Hepatocyte (in vitro differentiated cells): ENCODE measurements around the gene NCAM1. TPM values are rescaled to one million over a fixed set of nuclear protein-coding genes. Genes with fewer than 3 reads are reported as not detected.
A peak's percentile ranks its signal among the peaks of the same experiment; 100 is the strongest.
"Not testable (repeated sequence)": the region's sequence is repeated elsewhere in the genome, so short reads cannot be mapped to it uniquely, and the experiment has no call there.

Experiments used
- DNase-seq: peaks from one replicate; pipeline ENCODE4 v3.0.0-alpha.2; 2016; ENCODE audit warnings: low spot score
- H2AFZ ChIP-seq: fragments of 200-600 bp; sonication (generic); 2 replicates; pipeline ENCODE4 v1.6.0; 2016; ENCODE audit warnings: antibody characterized with exemption, mild to moderate bottlenecking
- H3K27ac ChIP-seq: fragments of 200-600 bp; sonication (generic); 2 replicates; pipeline ENCODE4 v1.5.1; 2016; ENCODE audit warnings: mild to moderate bottlenecking
- H3K27me3 ChIP-seq: fragments of 200-600 bp; sonication (generic); 2 replicates; pipeline ENCODE4 v1.6.1; 2016
- H3K36me3 ChIP-seq: fragments of 200-600 bp; sonication (generic); replicated peaks from 2 replicates; pipeline ENCODE4 v1.5.1; 2016; ENCODE audit warnings: low read depth; ENCODE audit not compliant: insufficient read depth
- H3K4me1 ChIP-seq: fragments of 200-600 bp; sonication (generic); 2 replicates; pipeline ENCODE4 v1.5.1; 2016; ENCODE audit warnings: mild to moderate bottlenecking, moderate library complexity; ENCODE audit not compliant: insufficient read depth
- H3K4me2 ChIP-seq: fragments of 200-600 bp; sonication (generic); 2 replicates; pipeline ENCODE4 v1.6.0; 2016
- H3K4me3 ChIP-seq: fragments of 200-600 bp; sonication (generic); 2 replicates; pipeline ENCODE4 v1.5.1; 2016; ENCODE audit warnings: mild to moderate bottlenecking
- H3K79me2 ChIP-seq: fragments of 200-600 bp; sonication (generic); 2 replicates; pipeline ENCODE4 v1.6.0; 2017; ENCODE audit warnings: mild to moderate bottlenecking
- H3K9me2 ChIP-seq: fragments of 200-600 bp; sonication (generic); replicated peaks from 2 replicates; pipeline ENCODE4 v1.6.0; 2017; ENCODE audit warnings: mild to moderate bottlenecking; ENCODE audit not compliant: insufficient read depth
- H3K9me3 ChIP-seq: fragments of 200-600 bp; sonication (generic); 2 replicates; pipeline ENCODE4 v1.5.1; 2016; ENCODE audit warnings: low read depth, mild to moderate bottlenecking
- H4K20me1 ChIP-seq: fragments of 200-600 bp; sonication (generic); 2 replicates; pipeline ENCODE4 v1.6.0; 2016; ENCODE audit warnings: mild to moderate bottlenecking; ENCODE audit not compliant: insufficient read depth, poor library complexity, severe bottlenecking
- EZH2 ChIP-seq: fragments of 200-600 bp; sonication (generic); IDR thresholded peaks from 2 replicates; pipeline ENCODE4 v1.6.1; 2016; ENCODE audit warnings: antibody characterized with exemption, mild to moderate bottlenecking, borderline replicate concordance
- EZH2phosphoT487 ChIP-seq: fragments of 200-600 bp; sonication (generic); IDR thresholded peaks from one replicate; pipeline ENCODE4 v1.6.1; 2018; ENCODE audit warnings: antibody characterized with exemption, mild to moderate bottlenecking, low read depth, moderate library complexity; ENCODE audit not compliant: unreplicated experiment, severe bottlenecking
- WGBS: methylation state at CpG from one replicate; pipeline ENCODE4 v1.1.6; 2016; ENCODE audit warnings: low lambda C conversion rate; ENCODE audit errors: missing lambda C conversion rate; 5-methylcytosine and 5-hydroxymethylcytosine counted together
- polyA plus RNA-seq: library from polyadenylated mRNA; unstranded; fragments of >200 nt; fragmentation: Nextera tagmentation; extraction: Ambion mirVana; gene quantifications from 2 replicates; pipeline ENCODE4 v1.2.1, GENCODE V29; 2016
- total RNA-seq: library from RNA; depleted of rRNA; stranded (reverse); fragments of >200 nt; gene quantifications from 2 replicates; pipeline ENCODE4 v1.2.3, GENCODE V29; 2014
- TF ChIP-seq, protein P1 (sequence below): fragments of 200-600 bp; sonication (generic); IDR thresholded peaks from 2 replicates; pipeline ENCODE4 v1.5.1; 2016; ENCODE audit warnings: antibody characterized with exemption, mild to moderate bottlenecking; ENCODE audit not compliant: poor library complexity

NCAM1 gene
- total RNA-seq = 25.6 and 27.2 TPM in 2 replicates
- polyA plus RNA-seq = 12.4 and 15.0 TPM in 2 replicates

DNA sequence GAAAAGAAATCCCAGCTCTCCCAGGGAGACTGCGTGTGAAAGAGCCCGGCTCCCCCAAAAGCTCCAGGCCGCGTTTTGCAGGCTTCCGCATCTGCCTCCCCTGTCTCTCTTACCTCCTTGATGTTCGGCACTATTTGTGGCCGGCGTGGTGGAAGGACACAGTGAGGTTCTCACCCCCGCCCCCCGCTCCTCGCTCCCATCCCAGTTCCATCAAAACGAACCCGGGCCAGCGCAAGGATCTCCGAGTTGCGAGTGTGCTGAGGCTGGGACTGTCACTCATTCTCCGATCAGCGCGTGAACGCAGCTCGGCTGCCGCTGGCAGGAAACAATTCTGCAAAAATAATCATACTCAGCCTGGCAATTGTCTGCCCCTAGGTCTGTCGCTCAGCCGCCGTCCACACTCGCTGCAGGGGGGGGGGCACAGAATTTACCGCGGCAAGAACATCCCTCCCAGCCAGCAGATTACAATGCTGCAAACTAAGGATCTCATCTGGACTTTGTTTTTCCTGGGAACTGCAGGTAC, at the start of gene NCAM1:
NCAM1 (plus strand) TSS at position 275 of the 523 bp plus-strand sequence.
- peak within 1 kb of the TSS; percentile 31 for H3K27ac ChIP-seq
- peaks cover 4% of the 10 kb centered on the region for H3K79me2 ChIP-seq
- H3K4me1 ChIP-seq = no peaks in the 10 kb centered on the region
- H3K36me3 ChIP-seq = no peaks in the 10 kb centered on the region
- H4K20me1 ChIP-seq = no peaks in the 10 kb centered on the region
- peak; percentile 83 for DNase-seq
- H3K9me3 ChIP-seq = no peaks in the 10 kb centered on the region
- WGBS = under 1% methylated on average over 25 of the region's 28 CpGs
- H3K9me2 ChIP-seq = no peaks in the 10 kb centered on the region
- H2AFZ ChIP-seq = peak within 1 kb of the TSS; percentile 67
- peaks cover 69% of the 10 kb centered on the region for H3K27me3 ChIP-seq
- H3K4me3 ChIP-seq = peak within 1 kb of the TSS; percentile 39
- TF ChIP-seq EZH2phosphoT487 (no peak), EZH2 (no peak)
- TF ChIP-seq, protein P1, sequence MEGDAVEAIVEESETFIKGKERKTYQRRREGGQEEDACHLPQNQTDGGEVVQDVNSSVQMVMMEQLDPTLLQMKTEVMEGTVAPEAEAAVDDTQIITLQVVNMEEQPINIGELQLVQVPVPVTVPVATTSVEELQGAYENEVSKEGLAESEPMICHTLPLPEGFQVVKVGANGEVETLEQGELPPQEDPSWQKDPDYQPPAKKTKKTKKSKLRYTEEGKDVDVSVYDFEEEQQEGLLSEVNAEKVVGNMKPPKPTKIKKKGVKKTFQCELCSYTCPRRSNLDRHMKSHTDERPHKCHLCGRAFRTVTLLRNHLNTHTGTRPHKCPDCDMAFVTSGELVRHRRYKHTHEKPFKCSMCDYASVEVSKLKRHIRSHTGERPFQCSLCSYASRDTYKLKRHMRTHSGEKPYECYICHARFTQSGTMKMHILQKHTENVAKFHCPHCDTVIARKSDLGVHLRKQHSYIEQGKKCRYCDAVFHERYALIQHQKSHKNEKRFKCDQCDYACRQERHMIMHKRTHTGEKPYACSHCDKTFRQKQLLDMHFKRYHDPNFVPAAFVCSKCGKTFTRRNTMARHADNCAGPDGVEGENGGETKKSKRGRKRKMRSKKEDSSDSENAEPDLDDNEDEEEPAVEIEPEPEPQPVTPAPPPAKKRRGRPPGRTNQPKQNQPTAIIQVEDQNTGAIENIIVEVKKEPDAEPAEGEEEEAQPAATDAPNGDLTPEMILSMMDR = no peak
- H3K4me2 ChIP-seq = peak within 1 kb of the TSS; percentile 76

DNA sequence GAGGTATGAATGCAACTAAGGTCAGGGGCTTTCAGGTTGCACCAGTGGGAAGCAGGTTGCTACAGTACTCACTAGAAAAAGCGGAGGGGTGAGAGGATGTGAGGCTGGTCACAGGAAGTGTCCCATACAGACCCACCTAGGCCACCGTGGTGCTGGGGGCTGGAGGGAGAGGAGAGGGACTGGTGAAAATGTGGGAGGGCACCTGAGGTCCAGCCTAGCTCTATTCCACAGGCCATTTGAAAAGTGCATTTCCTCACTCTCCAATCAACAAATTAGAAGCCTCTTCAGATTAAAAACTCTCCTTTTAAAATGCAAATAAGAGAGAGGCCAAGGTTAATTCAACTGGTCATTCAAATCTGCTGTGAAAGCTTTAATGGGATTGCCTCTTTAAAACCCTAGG, 38.6 kb upstream of the NCAM1 start:
- Histone ChIP-seq H3K4me1 (no peaks in the 10 kb centered on the region), H3K9me3 (no peaks in the 10 kb centered on the region), H3K4me3 (no peak overlapping the region), H3K9me2 (no peaks in the 10 kb centered on the region), H3K4me2 (no peak overlapping the region), H3K36me3 (no peaks in the 10 kb centered on the region), H3K27ac (no peak overlapping the region), H2AFZ (no peak overlapping the region), H3K79me2 (no peaks in the 10 kb centered on the region), H3K27me3 (peaks cover 15% of the 10 kb centered on the region), H4K20me1 (no peaks in the 10 kb centered on the region)
- no peak for DNase-seq
- 49% methylated on average over 2 of the region's 2 CpGs for WGBS
- no peak for TF ChIP-seq EZH2
- TF ChIP-seq, protein P1 = no peak

DNA sequence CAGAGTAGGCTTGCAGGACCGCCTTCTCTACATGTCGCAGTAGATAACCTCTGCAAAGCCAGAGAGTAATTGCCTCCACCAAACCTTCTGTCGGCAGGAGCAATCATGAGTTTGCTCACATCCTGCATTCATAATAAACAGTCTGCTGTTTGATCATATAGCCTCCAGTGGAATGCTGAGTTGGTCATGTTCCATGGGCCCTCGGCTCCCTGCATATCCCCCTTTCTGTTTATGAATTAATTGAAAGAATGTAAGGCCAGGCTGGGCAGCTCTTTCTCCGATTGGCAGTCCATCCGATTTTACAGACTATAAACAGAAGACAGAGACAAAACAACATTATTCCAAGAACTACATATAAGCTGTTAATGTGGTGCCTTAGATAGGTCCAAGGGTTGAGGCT, 36.4 kb upstream of the NCAM1 start:
- H2AFZ ChIP-seq, H3K36me3 ChIP-seq, H3K9me2 ChIP-seq, H4K20me1 ChIP-seq, H3K4me2 ChIP-seq, H3K9me3 ChIP-seq, DNase-seq, H3K79me2 ChIP-seq, H3K27ac ChIP-seq, H3K4me1 ChIP-seq, H3K4me3 ChIP-seq: not testable (repeated sequence)
- H3K27me3 ChIP-seq = peaks cover 15% of the 10 kb centered on the region
- WGBS = 54% methylated on average over 6 of the region's 6 CpGs

DNA sequence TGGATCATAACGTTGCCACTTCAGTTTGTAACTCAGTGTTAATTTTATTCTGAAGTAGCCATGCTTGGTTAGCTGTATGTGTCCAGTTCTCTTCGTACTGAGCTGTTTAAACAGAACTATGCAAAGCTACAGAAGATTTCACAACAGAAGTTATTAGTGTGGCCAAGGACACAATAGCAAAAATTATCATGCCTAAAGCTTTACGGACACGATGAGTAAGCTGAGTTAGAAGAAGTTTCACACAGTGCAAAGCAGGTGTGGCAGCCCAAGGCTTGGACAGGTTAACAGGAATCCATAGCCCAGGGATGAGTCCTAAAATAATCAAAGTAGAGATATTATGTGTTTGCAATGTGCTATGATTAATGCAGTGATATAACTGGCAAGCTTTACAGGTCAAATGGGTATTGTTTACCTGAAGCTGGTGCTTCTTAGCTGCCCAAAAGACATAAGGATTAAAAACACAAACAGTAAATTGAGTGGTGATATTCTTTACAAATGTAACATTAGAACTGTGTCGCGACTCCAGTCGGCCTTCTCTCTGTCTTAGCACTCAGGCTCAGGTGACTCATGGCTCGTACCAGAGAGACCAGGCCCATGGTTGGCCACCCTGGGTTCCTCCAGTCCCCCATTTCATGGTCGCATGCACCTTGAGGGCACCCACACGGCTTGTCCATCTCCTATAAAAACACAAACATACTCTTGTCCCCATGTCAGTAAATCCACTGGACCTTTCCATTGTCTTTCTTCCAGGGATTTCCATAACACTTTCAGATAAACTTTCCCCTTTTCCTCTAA, 35.5 kb upstream of the NCAM1 start:
- DNase-seq = no peak
- TF ChIP-seq EZH2 (no peak), EZH2phosphoT487 (no peak)
- TF ChIP-seq, protein P1 = no peak
- Histone ChIP-seq H3K36me3 (no peaks in the 10 kb centered on the region), H3K4me2 (no peak overlapping the region), H3K79me2 (no peaks in the 10 kb centered on the region), H3K27ac (no peak overlapping the region), H4K20me1 (no peaks in the 10 kb centered on the region), H3K4me3 (no peak overlapping the region), H3K27me3 (peaks cover 15% of the 10 kb centered on the region), H3K9me3 (no peaks in the 10 kb centered on the region), H2AFZ (no peak overlapping the region), H3K9me2 (no peaks in the 10 kb centered on the region), H3K4me1 (no peaks in the 10 kb centered on the region)
- WGBS = 74% methylated on average over 10 of the region's 10 CpGs
